HepG2 (cell line): ENCODE results near the gene SFRP2. TPM values are rescaled to one million over a fixed set of nuclear protein-coding genes. Genes with fewer than 3 reads are reported as not detected.

Experiments used
- ATAC-seq: fragments of 200-7000 bp; cut with Tn5 transposase; 3 replicates; pipeline ENCODE4 v1.9.1; 2020; ENCODE audit warnings: mild to moderate bottlenecking, moderate library complexity
- BruUV-seq: library from RNA; stranded (reverse); fragments of 400-500 nt; replicated peaks from 2 replicates; lab custom pipeline; 2021; lab: Mats Ljungman, UMichigan
- CTCF ChIA-PET: fragments of 300-600 bp; formaldehyde crosslinking; extraction: SDS; loops from one replicate; lab custom pipeline; 2021; ENCODE audit warnings: low total read pairs, inconsistent platforms, low intra/inter-chr PET ratio; lab: Yijun Ruan, JAX
- POLR2A ChIA-PET: fragments of 350-600 bp; sonication (Branson Sonifier 250); formaldehyde crosslinking; loops from one replicate; lab custom pipeline; 2020; ENCODE audit warnings: antibody characterized with exemption, inconsistent platforms; lab: Yijun Ruan, JAX
- DNase-seq: peaks from one replicate; pipeline ENCODE4 v3.0.0-alpha.2; 2015; ENCODE audit warnings: low spot score
- FAIRE-seq: peaks from 3 replicates; lab custom pipeline; 2011; peaks lifted over from hg19 to GRCh38; lab: Jason Lieb, UNC
- H2AFZ ChIP-seq: one replicate; pipeline ENCODE4 v1.6.1; 2011; ENCODE audit warnings: low read length, inconsistent platforms
- H3K27ac ChIP-seq: fragments of 300-600 bp; 3 replicates; pipeline ENCODE4 v1.8.0; 2011; ENCODE audit warnings: mixed run types, mild to moderate bottlenecking, mixed read lengths, low read length, inconsistent platforms; ENCODE audit not compliant: insufficient read depth; ENCODE audit errors: extremely low read length
- H3K27me3 ChIP-seq, 2 experiments: fragments of 200-600 bp in 1 of 2; 2 replicates in 1 of 2; 3 replicates in 1 of 2; pipeline versions ENCODE4 v1.6.0 to v1.8.0; 2011; ENCODE audit warnings: low read length in 2 of 2, mild to moderate bottlenecking in 2 of 2, moderate library complexity in 2 of 2, inconsistent platforms in 1 of 2; ENCODE audit not compliant: insufficient read depth in 2 of 2, control insufficient read depth in 1 of 2
- H3K36me3 ChIP-seq, 2 experiments: fragments of 200-600 bp in 1 of 2; replicated peaks in 1 of 2; 2 replicates in 1 of 2; 3 replicates in 1 of 2; pipeline versions ENCODE4 v1.5.1 to v1.8.0; 2011; ENCODE audit warnings: low read length in 2 of 2, inconsistent platforms in 1 of 2; ENCODE audit not compliant: insufficient read depth in 2 of 2, control insufficient read depth in 1 of 2
- H3K4me1 ChIP-seq: 2 replicates; pipeline ENCODE4 v1.5.1; 2012; ENCODE audit warnings: low read length, inconsistent platforms; ENCODE audit not compliant: insufficient read depth
- H3K4me2 ChIP-seq: 2 replicates; pipeline ENCODE4 v1.6.0; 2011; ENCODE audit warnings: low read depth, low read length, inconsistent platforms
- H3K4me3 ChIP-seq, 3 experiments: fragments of 200-600 bp in 1 of 3; sonication (generic), shearing (Covaris generic) in 1 of 3; replicated peaks in 1 of 3; 2 replicates each; pipeline ENCODE4 v1.5.1; 2011 to 2016; ENCODE audit warnings: low read length in 3 of 3, inconsistent platforms in 2 of 3, low read depth in 2 of 3, mild to moderate bottlenecking in 2 of 3, control low read depth in 1 of 3, mixed read lengths in 1 of 3; ENCODE audit not compliant: insufficient read depth in 1 of 3
- H3K79me2 ChIP-seq: one replicate; pipeline ENCODE4 v1.6.1; 2011; ENCODE audit warnings: low read length, inconsistent platforms; ENCODE audit not compliant: insufficient read depth
- H3K9ac ChIP-seq: 2 replicates; pipeline ENCODE4 v1.6.0; 2011; ENCODE audit warnings: mild to moderate bottlenecking, low read depth, low read length, inconsistent platforms; ENCODE audit not compliant: insufficient read depth
- H3K9me3 ChIP-seq: 2 replicates; pipeline ENCODE4 v1.5.1; 2012; ENCODE audit warnings: mild to moderate bottlenecking, low read length
- H4K20me1 ChIP-seq: 2 replicates; pipeline ENCODE4 v1.6.0; 2011; ENCODE audit warnings: inconsistent platforms, mild to moderate bottlenecking, low read length, moderate library complexity; ENCODE audit not compliant: insufficient read depth
- CC2D1A ChIP-seq: sonication (generic); formaldehyde crosslinking; IDR thresholded peaks from 2 replicates; pipeline ENCODE4 v1.8.1; 2023; ENCODE audit warnings: mild to moderate bottlenecking, missing genetic modification reagents
- GTF3A ChIP-seq: sonication (generic); formaldehyde crosslinking; conservative IDR thresholded peaks from 2 replicates; pipeline ENCODE4 v1.4.0; 2020; ENCODE audit warnings: mild to moderate bottlenecking, missing genetic modification reagents
- JUNB ChIP-seq: sonication (generic); formaldehyde crosslinking; IDR thresholded peaks from 2 replicates; pipeline ENCODE4 v1.8.0; 2022; ENCODE audit warnings: missing genetic modification reagents, mild to moderate bottlenecking, borderline replicate concordance
- SYNCRIP ChIP-seq: fragments of 200-400 bp; formaldehyde crosslinking; IDR thresholded peaks from 2 replicates; pipeline ENCODE4 v1.6.1; 2018; ENCODE audit warnings: mild to moderate bottlenecking, low read depth, low read length; ENCODE audit not compliant: insufficient read depth
- ZHX2 ChIP-seq, 2 experiments: sonication (generic) in 1 of 2; formaldehyde crosslinking in 1 of 2; IDR thresholded peaks; 2 replicates each; pipeline versions ENCODE4 v1.6.1 to v1.9.0; 2014 to 2022; ENCODE audit warnings: antibody characterized with exemption in 1 of 2, borderline replicate concordance in 1 of 2, inconsistent platforms in 1 of 2, low read depth in 1 of 2, missing genetic modification reagents in 1 of 2
- ZNF274 ChIP-seq: sonication (generic); formaldehyde crosslinking; IDR thresholded peaks from 2 replicates; pipeline ENCODE4 v1.5.1; 2020; ENCODE audit warnings: mild to moderate bottlenecking, missing genetic modification reagents
- ZNF577 ChIP-seq: sonication (generic); formaldehyde crosslinking; IDR thresholded peaks from 2 replicates; pipeline ENCODE4 v1.4.0; 2020; ENCODE audit warnings: mild to moderate bottlenecking, low read depth, missing genetic modification reagents, borderline replicate concordance
- ZNF614 ChIP-seq: IDR thresholded peaks from 2 replicates; pipeline ENCODE4 v1.6.1; 2018; ENCODE audit warnings: missing biosample characterization, missing genetic modification reagents, inconsistent platforms, borderline replicate concordance
- ZNF672 ChIP-seq: sonication (generic); formaldehyde crosslinking; IDR thresholded peaks from 2 replicates; pipeline ENCODE4 v1.8.1; 2022; ENCODE audit warnings: missing genetic modification reagents
- WGBS: methylation state at CpG from one replicate; pipeline ENCODE4 v1.1.6; 2017; ENCODE audit warnings: low lambda C conversion rate; 5-methylcytosine and 5-hydroxymethylcytosine counted together
- in situ Hi-C: cut with HindIII; loops from 2 replicates; pipeline ENCODE4 v1.10.0; 2017; ENCODE audit warnings: low pct_unique_long_range_greater_than_20kb; ENCODE audit not compliant: extremely low pct_ligation_motif_present
- intact Hi-C: fragments of 100-400 bp; cut with micrococcal nuclease; formaldehyde crosslinking; loops from one replicate; pipeline ENCODE4 v1.10.0; 2022; ENCODE audit not compliant: unreplicated experiment
- polyA plus RNA-seq, 8 experiments: library from polyadenylated mRNA; depleted of rRNA in 3 of 8; stranded (reverse) in 7 of 8; unstranded in 1 of 8; fragments of >200 nt; fragmentation: Illumina TruSeq in 4 of 8; extraction: Trizol in 4 of 8; gene quantifications; 2 replicates each; pipeline versions ENCODE4 v1.2.1 to v1.2.3, GENCODE V29; 2011 to 2016; ENCODE audit warnings: low read depth in 4 of 8, missing spikeins in 1 of 8, mixed read lengths in 1 of 8; ENCODE audit not compliant: insufficient read depth in 1 of 8
- total RNA-seq, 5 experiments: library from RNA; depleted of rRNA; stranded (reverse); fragments of >200 nt; fragmentation: Illumina TruSeq; extraction: Trizol; gene quantifications; 2 replicates each; pipeline ENCODE4 v1.2.3, GENCODE V29; 2016; ENCODE audit warnings: low read depth in 1 of 5
- TF ChIP-seq, protein P1 (sequence below): sonication (generic); formaldehyde crosslinking; IDR thresholded peaks from 2 replicates; pipeline ENCODE4 v1.8.0; 2022; ENCODE audit warnings: mild to moderate bottlenecking, missing genetic modification reagents, borderline replicate concordance
- TF ChIP-seq, protein P2 (sequence below): sonication (generic); formaldehyde crosslinking; conservative IDR thresholded peaks from 2 replicates; pipeline ENCODE4 v1.4.0; 2020; ENCODE audit warnings: missing genetic modification reagents

SFRP2 gene
- total and polyA plus RNA-seq, 2 of the 13 experiments (the other 11 are each of a cell fraction or from before 2014, with no cell fraction given), result not detected

DNA sequence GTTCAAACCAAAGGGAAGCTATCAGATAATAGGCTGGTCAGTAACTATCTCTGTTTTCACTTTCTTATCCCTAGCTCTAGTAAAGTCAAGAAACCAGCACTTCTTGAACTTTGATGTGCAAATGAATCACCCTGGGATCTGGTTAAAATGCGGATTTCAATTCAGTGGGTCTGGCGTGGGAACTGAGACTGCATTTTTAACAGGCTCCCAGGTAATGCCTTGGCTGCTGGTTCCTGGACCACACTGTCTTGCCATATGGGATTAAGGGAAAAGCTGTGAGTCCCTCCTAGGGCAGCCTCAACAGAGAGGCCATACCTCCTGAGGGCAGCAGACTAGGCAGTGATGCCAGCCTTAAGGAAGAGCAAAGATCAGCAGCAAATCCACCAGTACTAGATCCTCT is 30.7 kb downstream of the SFRP2 start:
- Histone ChIP-seq H3K27me3 (peaks cover 0 to 16% of the 10 kb centered on the region in 2 experiments; a peak in 1 of 5 replicates), H4K20me1 (no peaks in the 10 kb centered on the region), H3K4me3 (no peak overlapping the region), H3K27ac (no peak overlapping the region), H2AFZ (no peak overlapping the region), H3K79me2 (no peaks in the 10 kb centered on the region), H3K36me3 (no peaks in the 10 kb centered on the region), H3K4me1 (no peaks in the 10 kb centered on the region), H3K9ac (no peak overlapping the region), H3K4me2 (no peak overlapping the region), H3K9me3 (no peaks in the 10 kb centered on the region)
- ATAC-seq (no peak), FAIRE-seq (no peak), DNase-seq (no peak)
- BruUV-seq, result no TSS peak
- CTCF ChIA-PET, result no interaction called here
- POLR2A ChIA-PET, result no interaction called here
- TF ChIP-seq SYNCRIP (no peak), ZNF672 (CRISPR knock-in tag) (no peak), CC2D1A (CRISPR knock-in tag) (no peak), GTF3A (no peak), ZNF577 (no peak), ZNF274 (CRISPR knock-in tag) (no peak), JUNB (no peak), ZNF614 (CRISPR knock-in tag) (no peak), ZHX2 (IDR thresholded peaks at IDR 0.05; ENCODE audit: low read depth) (no peak), ZHX2 (CRISPR knock-in tag; IDR thresholded peaks at IDR 0.05; ENCODE audit: borderline replicate concordance) (no peak)
- TF ChIP-seq, protein P1, sequence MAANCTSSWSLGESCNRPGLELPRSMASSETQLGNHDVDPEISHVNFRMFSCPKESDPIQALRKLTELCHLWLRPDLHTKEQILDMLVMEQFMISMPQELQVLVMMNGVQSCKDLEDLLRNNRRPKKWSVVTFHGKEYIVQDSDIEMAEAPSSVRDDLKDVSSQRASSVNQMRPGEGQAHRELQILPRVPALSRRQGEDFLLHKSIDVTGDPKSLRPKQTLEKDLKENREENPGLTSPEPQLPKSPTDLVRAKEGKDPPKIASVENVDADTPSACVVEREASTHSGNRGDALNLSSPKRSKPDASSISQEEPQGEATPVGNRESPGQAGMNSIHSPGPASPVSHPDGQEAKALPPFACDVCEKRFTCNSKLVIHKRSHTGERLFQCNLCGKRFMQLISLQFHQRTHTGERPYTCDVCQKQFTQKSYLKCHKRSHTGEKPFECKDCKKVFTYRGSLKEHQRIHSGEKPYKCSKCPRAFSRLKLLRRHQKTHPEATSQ (CRISPR knock-in tag), result no peak
- TF ChIP-seq, protein P2, sequence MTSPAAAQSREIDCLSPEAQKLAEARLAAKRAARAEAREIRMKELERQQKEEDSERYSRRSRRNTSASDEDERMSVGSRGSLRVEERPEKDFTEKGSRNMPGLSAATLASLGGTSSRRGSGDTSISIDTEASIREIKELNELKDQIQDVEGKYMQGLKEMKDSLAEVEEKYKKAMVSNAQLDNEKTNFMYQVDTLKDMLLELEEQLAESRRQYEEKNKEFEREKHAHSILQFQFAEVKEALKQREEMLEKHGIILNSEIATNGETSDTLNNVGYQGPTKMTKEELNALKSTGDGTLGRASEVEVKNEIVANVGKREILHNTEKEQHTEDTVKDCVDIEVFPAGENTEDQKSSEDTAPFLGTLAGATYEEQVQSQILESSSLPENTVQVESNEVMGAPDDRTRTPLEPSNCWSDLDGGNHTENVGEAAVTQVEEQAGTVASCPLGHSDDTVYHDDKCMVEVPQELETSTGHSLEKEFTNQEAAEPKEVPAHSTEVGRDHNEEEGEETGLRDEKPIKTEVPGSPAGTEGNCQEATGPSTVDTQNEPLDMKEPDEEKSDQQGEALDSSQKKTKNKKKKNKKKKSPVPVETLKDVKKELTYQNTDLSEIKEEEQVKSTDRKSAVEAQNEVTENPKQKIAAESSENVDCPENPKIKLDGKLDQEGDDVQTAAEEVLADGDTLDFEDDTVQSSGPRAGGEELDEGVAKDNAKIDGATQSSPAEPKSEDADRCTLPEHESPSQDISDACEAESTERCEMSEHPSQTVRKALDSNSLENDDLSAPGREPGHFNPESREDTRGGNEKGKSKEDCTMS (CRISPR knock-in tag), result no peak
- WGBS, result 28% methylated on average over 2 of the region's 2 CpGs
- intact Hi-C loops, result no loop called here
- in situ Hi-C loops, result no loop called here
